GM18873 (cell line): Measurements from ENCODE around the gene PKDCC.
A peak's percentile ranks its signal among the peaks of the same experiment; 100 is the strongest.

Experiments used
- ATAC-seq: cut with Tn5 transposase; IDR thresholded peaks from one replicate; pipeline ENCODE4 v1.9.1; 2021; ENCODE audit warnings: mild to moderate bottlenecking, moderate library complexity, moderate number of reproducible peaks; ENCODE audit not compliant: unreplicated experiment, low FRiP score

The PKDCC gene

GRCh38 chr2:42047488-42048298 is at the start of gene PKDCC:
PKDCC (plus strand) TSS chr2:42048021; CDS start chr2:42048200, 179 bp downstream.
- ATAC-seq: no peak

GRCh38 chr2:41998186-41999127 is 49.4 kb upstream of the PKDCC start:
- ATAC-seq: no peak

GRCh38 chr2:41999128-41999480 is 48.7 kb upstream of the PKDCC start:
- no peak for ATAC-seq

GRCh38 chr2:41999592-42000281 is 48.1 kb upstream of the PKDCC start:
- ATAC-seq: no peak

GRCh38 chr2:42001711-42002201 is 46.1 kb upstream of the PKDCC start:
- ATAC-seq: no peak

- ATAC-seq: no peak
These were observed 40.3 kb upstream of the PKDCC start for GRCh38 chr2:42007551-42007950.

GRCh38 chr2:42008241-42008921 is 39.4 kb upstream of the PKDCC start:
- ATAC-seq: no peak

GRCh38 chr2:42009657-42010580 is 37.9 kb upstream of the PKDCC start:
- ATAC-seq: no peak

- no peak for ATAC-seq
These were observed 37.0 kb upstream of the PKDCC start for GRCh38 chr2:42010743-42011298.

GRCh38 chr2:42012137-42012536 is 35.7 kb upstream of the PKDCC start:
- ATAC-seq: no peak

GRCh38 chr2:42012651-42013050 is 35.2 kb upstream of the PKDCC start:
- no peak for ATAC-seq

- no peak for ATAC-seq
These were observed 34.4 kb upstream of the PKDCC start for GRCh38 chr2:42013409-42013808.

- no peak for ATAC-seq
These were observed 26.4 kb upstream of the PKDCC start for GRCh38 chr2:42021464-42021863.

GRCh38 chr2:42025151-42025582 is 22.7 kb upstream of the PKDCC start:
- ATAC-seq: no peak

GRCh38 chr2:42026272-42026671 is 21.5 kb upstream of the PKDCC start:
- ATAC-seq: no peak

- ATAC-seq: peak; percentile 80
These were observed 19.2 kb upstream of the PKDCC start for GRCh38 chr2:42028571-42029148.

GRCh38 chr2:42029171-42029570 is 18.6 kb upstream of the PKDCC start:
- peak; percentile 22 for ATAC-seq

GRCh38 chr2:42029639-42030199 is 18.1 kb upstream of the PKDCC start:
- no peak for ATAC-seq
